Ovary (tissue), 9 donors: ENCODE results near the gene FAP. TPM values are rescaled to one million over a fixed set of nuclear protein-coding genes. Genes with fewer than 3 reads are reported as not detected.

Experiments
- DNase-seq, 5 donors: peaks; one replicate each; pipeline ENCODE4 v3.0.0-alpha.2; 2019 to 2020
- H3K27ac ChIP-seq, 2 donors: fragments of 200-600 bp; one replicate each; pipeline versions ENCODE4 v1.5.1 to v1.8.0; 2019 to 2022
- H3K27me3 ChIP-seq: fragments of 200-600 bp; one replicate; pipeline ENCODE4 v1.8.0; 2022
- H3K36me3 ChIP-seq: fragments of 200-600 bp; sonication (generic); one replicate; pipeline ENCODE4 v1.5.1; 2019
- H3K4me1 ChIP-seq: one replicate; pipeline ENCODE4 v1.8.1; 2013; ENCODE audit warnings: mild to moderate bottlenecking, moderate library complexity; ENCODE audit not compliant: insufficient read depth
- H3K4me3 ChIP-seq: fragments of 200-600 bp; sonication (generic); one replicate; pipeline ENCODE4 v1.5.1; 2017
- H3K9me3 ChIP-seq, 2 donors: fragments of 200-600 bp in 1 of 2; sonication (generic) in 1 of 2; one replicate each; pipeline versions ENCODE4 v1.5.1 to v1.8.1; 2013 to 2019; ENCODE audit warnings: mild to moderate bottlenecking in 1 of 2, moderate library complexity in 1 of 2
- EP300 ChIP-seq: sonication (generic); formaldehyde crosslinking; IDR thresholded peaks from one replicate; pipeline ENCODE4 v1.6.1; 2017; ENCODE audit warnings: antibody characterized with exemption
- POLR2A ChIP-seq: fragments of 450-650 bp; IDR thresholded peaks from one replicate; pipeline ENCODE4 v1.6.1; 2017; ENCODE audit warnings: antibody characterized with exemption, mild to moderate bottlenecking, moderate library complexity
- WGBS, 3 donors: extraction: QIAGEN DNeasy Blood & Tissue Kit in 1 of 3; methylation state at CpG; one replicate each; pipeline versions ENCODE4 v1.1.5 to v1.1.7; 2013 to 2017; 5-methylcytosine and 5-hydroxymethylcytosine counted together
- intact Hi-C, 4 donors: fragments of 100-400 bp; cut with DNase I; formaldehyde crosslinking; loops; one replicate each; pipeline versions ENCODE4 v1.11.0 to v1.15.1; 2022 to 2023
- polyA plus RNA-seq, 2 donors: library from polyadenylated mRNA; stranded (reverse); fragments of 200-250 nt in 1 of 2; fragments of 350-450 nt in 1 of 2; fragmentation: Illumina TruSeq in 1 of 2; extraction: RNeasy Lipid Tissue Mini Kit (QIAGEN cat#74804) in 1 of 2; gene quantifications; one replicate each; pipeline ENCODE4 v1.2.3, GENCODE V29; 2013 to 2014
- total RNA-seq, 7 donors: library from RNA; depleted of rRNA in 2 of 7; stranded (reverse); fragments of >200 nt in 2 of 7; fragmentation: NEBNext Ultra II Directional in 3 of 7; extraction: Animal tissue kit (Norgen Biotek cat#: 25700) in 3 of 7; gene quantifications; one replicate each; pipeline versions ENCODE4 v1.1.0 to v1.2.4, GENCODE V29; 2016 to 2023
- TF ChIP-seq, protein P1 (sequence below), 3 donors: fragments of 450-650 bp in 2 of 3; fragments of 200-600 bp in 1 of 3; IDR thresholded peaks; one replicate each; pipeline versions ENCODE4 v1.5.1 to v1.8.0; 2016 to 2022; ENCODE audit warnings: antibody characterized with exemption in 3 of 3, mild to moderate bottlenecking in 1 of 3
- donor health status: DM: no; HTN: no; CAD: no; lungs with moderate emphysema.
- donor health status: DM: no; HTN: no; CAD: no.
- donor health status: Bipolar disorder and iron deficiency.
- donor health status: DM: yes; HTN: yes; CAD: no.
- donor health status: DM: no; HTN: no; CAD: no.
- donor health status: DM: yes; HTN: yes; CAD: no.

Gene FAP
- total and polyA plus RNA-seq, 9 donors: 0.76 to 11.6 (median 2.3) TPM

DNA sequence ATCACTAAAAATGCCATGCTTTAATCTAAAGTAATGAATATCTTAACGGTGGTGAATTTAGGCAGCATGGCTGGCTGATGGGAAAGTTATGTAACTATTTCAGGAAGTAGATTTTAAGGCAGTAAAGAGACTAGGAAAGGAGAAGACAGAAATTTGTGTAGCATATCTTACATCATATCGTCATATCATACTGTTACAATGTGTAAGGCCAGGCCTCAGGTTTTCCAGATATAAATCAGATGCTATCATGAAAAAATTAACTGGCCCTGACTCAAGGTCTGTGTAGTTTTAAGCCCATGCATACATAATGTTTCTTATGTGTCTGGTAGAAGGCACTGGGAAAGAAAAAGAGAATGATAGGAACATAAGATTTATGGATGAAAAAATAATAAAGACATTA, 8.9 kb upstream of the FAP start:
- Histone ChIP-seq H3K4me1 (no peaks in the 10 kb centered on the region), H3K36me3 (no peaks in the 10 kb centered on the region), H3K9me3 (no peaks in the 10 kb centered on the region), H3K4me3 (no peak overlapping the region), H3K27ac (no peak overlapping the region), H3K27me3 (no peaks in the 10 kb centered on the region)
- no peak for DNase-seq
- no peak for TF ChIP-seq EP300
- TF ChIP-seq, protein P1, sequence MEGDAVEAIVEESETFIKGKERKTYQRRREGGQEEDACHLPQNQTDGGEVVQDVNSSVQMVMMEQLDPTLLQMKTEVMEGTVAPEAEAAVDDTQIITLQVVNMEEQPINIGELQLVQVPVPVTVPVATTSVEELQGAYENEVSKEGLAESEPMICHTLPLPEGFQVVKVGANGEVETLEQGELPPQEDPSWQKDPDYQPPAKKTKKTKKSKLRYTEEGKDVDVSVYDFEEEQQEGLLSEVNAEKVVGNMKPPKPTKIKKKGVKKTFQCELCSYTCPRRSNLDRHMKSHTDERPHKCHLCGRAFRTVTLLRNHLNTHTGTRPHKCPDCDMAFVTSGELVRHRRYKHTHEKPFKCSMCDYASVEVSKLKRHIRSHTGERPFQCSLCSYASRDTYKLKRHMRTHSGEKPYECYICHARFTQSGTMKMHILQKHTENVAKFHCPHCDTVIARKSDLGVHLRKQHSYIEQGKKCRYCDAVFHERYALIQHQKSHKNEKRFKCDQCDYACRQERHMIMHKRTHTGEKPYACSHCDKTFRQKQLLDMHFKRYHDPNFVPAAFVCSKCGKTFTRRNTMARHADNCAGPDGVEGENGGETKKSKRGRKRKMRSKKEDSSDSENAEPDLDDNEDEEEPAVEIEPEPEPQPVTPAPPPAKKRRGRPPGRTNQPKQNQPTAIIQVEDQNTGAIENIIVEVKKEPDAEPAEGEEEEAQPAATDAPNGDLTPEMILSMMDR (IDR thresholded peaks at IDR 0.05): no peak
- TF ChIP-seq POLR2A: no peak
- 80 to 88% (median 88%) methylated on average over 2 of the region's 2 CpGs for WGBS, 3 donors
- intact Hi-C loops: no loop called here

DNA sequence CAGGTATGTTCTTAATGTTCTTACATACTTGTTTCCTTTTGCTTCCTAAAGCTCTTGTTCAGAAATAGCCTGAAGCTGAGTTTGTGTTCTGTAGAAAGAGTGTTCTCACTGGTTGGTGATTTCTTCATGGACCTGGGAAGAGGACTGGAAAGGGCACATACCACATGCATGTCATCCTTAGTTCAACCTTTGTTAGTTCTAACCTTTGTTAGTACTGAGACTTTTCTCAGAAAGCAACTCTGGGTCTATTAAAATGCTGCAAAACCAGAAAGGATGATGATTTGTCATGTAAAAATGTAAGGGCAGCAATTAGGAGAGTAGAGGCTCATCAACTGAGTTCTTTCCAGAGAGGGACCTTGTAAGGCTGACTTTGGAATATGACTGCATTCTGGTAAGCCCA, 2.5 kb upstream of the FAP start:
- Histone ChIP-seq H3K9me3 (no peaks in the 10 kb centered on the region), H3K27me3 (no peaks in the 10 kb centered on the region), H3K4me3 (no peak overlapping the region), H3K27ac (no peak overlapping the region), H3K36me3 (no peaks in the 10 kb centered on the region), H3K4me1 (peaks cover 2% of the 10 kb centered on the region)
- no peak for TF ChIP-seq EP300
- TF ChIP-seq, protein P1 (IDR thresholded peaks at IDR 0.05): no peak
- no peak for TF ChIP-seq POLR2A
- intact Hi-C loops: no loop called here
- no peak for DNase-seq

DNA sequence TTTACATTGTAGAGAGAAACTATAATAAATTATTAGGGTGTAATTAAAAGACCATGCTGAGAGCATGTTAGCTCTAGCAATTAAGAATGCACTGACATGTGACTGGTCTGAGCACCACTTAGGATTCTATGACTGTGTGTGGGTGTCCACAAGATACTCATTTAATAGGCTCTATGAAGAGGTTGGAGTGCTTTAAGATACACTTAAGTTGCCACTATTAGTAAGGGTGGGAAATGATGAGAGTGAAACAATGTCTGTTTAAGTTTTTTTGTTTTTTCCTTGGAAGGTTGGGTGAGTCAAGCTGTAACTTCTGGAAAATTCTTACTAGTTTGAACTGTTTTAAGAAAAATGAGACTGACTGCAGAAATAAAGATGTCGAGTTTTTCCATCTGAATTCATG, 1.8 kb upstream of the FAP start:
- no peaks in the 10 kb centered on the region for H3K27me3 ChIP-seq
- 11 to 21% (median 15%) methylated on average over 1 of the region's 1 CpG for WGBS, 3 donors
- no peak for DNase-seq
- H3K4me3 ChIP-seq: no peak overlapping the region
- H3K27ac ChIP-seq: no peak overlapping the region
- H3K4me1 ChIP-seq: peaks cover 2% of the 10 kb centered on the region
- intact Hi-C loops: no loop called here
- no peaks in the 10 kb centered on the region for H3K36me3 ChIP-seq
- H3K9me3 ChIP-seq: no peaks in the 10 kb centered on the region
- no peak for TF ChIP-seq EP300
- TF ChIP-seq, protein P1 (IDR thresholded peaks at IDR 0.05): no peak
- TF ChIP-seq POLR2A: no peak

DNA sequence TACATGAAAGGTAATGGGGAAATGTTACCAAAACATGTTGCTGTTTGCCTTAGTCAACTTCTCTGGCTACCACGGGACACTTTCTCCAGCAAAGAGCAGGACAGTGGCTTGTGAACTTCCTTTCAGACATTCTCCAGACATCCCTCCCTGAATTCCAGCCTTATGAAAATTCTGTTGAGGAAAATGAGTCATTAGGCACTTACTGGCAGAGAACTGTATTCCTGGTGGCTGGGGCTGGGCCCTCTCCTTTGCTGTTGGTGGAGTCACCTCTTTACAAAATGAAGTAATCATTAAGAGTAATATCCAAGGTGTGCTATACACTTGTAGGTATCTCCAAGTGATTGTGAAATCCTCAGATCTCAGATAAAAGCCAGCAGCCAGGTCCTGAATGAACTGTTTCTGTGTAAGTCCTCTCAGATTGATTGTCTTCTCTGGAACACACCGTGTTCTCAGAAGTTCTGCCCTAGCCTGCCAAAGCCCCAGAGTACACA, 1.3 kb upstream of the FAP start:
- no peak for DNase-seq
- H3K4me3 ChIP-seq: no peak overlapping the region
- no peak overlapping the region for H3K27ac ChIP-seq
- intact Hi-C loops: no loop called here
- no peaks in the 10 kb centered on the region for H3K36me3 ChIP-seq
- no peaks in the 10 kb centered on the region for H3K9me3 ChIP-seq
- H3K27me3 ChIP-seq: no peaks in the 10 kb centered on the region
- TF ChIP-seq POLR2A: no peak
- TF ChIP-seq, protein P1 (IDR thresholded peaks at IDR 0.05): no peak
- TF ChIP-seq EP300: no peak
- peaks cover 2% of the 10 kb centered on the region for H3K4me1 ChIP-seq
- 19 to 63% (median 28%) methylated on average over 2 of the region's 2 CpGs for WGBS, 3 donors
